ENCODE results near the gene FBXL7.

FBXL7 gene

GRCh38 chr5:15669826-15670225 is 169.8 kb downstream of the FBXL7 start:
- DNase-seq (ENCODE audit: low read depth), result no peak

- DNase-seq (ENCODE audit: low read depth), result no peak
Observed at GRCh38 chr5:15674716-15675115, 174.7 kb downstream of the FBXL7 start.

- no peak for DNase-seq (ENCODE audit: low read depth)
Observed at GRCh38 chr5:15676591-15676990, 176.6 kb downstream of the FBXL7 start.

- no peak for DNase-seq (ENCODE audit: low read depth)
Observed at GRCh38 chr5:15679161-15679560, 179.2 kb downstream of the FBXL7 start.

- no peak for DNase-seq (ENCODE audit: low read depth)
Observed at GRCh38 chr5:15680455-15680854, 180.5 kb downstream of the FBXL7 start.

GRCh38 chr5:15682122-15682521 is 182.1 kb downstream of the FBXL7 start:
- no peak for DNase-seq (ENCODE audit: low read depth)

- no peak for DNase-seq (ENCODE audit: low read depth)
Observed at GRCh38 chr5:15682566-15682965, 182.6 kb downstream of the FBXL7 start.

GRCh38 chr5:15683332-15683731 is 183.4 kb downstream of the FBXL7 start:
- no peak for DNase-seq (ENCODE audit: low read depth)

GRCh38 chr5:15687401-15687800 is 187.4 kb downstream of the FBXL7 start:
- no peak for DNase-seq (ENCODE audit: low read depth)

- DNase-seq (ENCODE audit: low read depth), result no peak
Observed at GRCh38 chr5:15689836-15690235, 189.9 kb downstream of the FBXL7 start.

GRCh38 chr5:15690611-15691010 is 190.6 kb downstream of the FBXL7 start:
- no peak for DNase-seq (ENCODE audit: low read depth)

- DNase-seq (ENCODE audit: low read depth), result no peak
Observed at GRCh38 chr5:15691521-15691920, 191.5 kb downstream of the FBXL7 start.

- DNase-seq (ENCODE audit: low read depth), result no peak
Observed at GRCh38 chr5:15692706-15693381, 192.9 kb downstream of the FBXL7 start.

- DNase-seq (ENCODE audit: low read depth), result no peak
Observed at GRCh38 chr5:15693382-15693728, 193.4 kb downstream of the FBXL7 start.

GRCh38 chr5:15693933-15694332 is 194.0 kb downstream of the FBXL7 start:
- no peak for DNase-seq (ENCODE audit: low read depth)

- no peak for DNase-seq (ENCODE audit: low read depth)
Observed at GRCh38 chr5:15694696-15695214, 194.8 kb downstream of the FBXL7 start.

GRCh38 chr5:15695215-15695731 is 195.3 kb downstream of the FBXL7 start:
- no peak for DNase-seq (ENCODE audit: low read depth)

GRCh38 chr5:15700373-15700772 is 200.4 kb downstream of the FBXL7 start:
- DNase-seq (ENCODE audit: low read depth), result no peak

GRCh38 chr5:15702102-15702501 is 202.1 kb downstream of the FBXL7 start:
- DNase-seq (ENCODE audit: low read depth), result no peak

GRCh38 chr5:15703901-15704300 is 203.9 kb downstream of the FBXL7 start:
- DNase-seq (ENCODE audit: low read depth), result no peak

GRCh38 chr5:15704397-15704947 is 204.5 kb downstream of the FBXL7 start:
- no peak for DNase-seq (ENCODE audit: low read depth)

- no peak for DNase-seq (ENCODE audit: low read depth)
Observed at GRCh38 chr5:15707631-15708030, 207.7 kb downstream of the FBXL7 start.

- DNase-seq (ENCODE audit: low read depth), result no peak
Observed at GRCh38 chr5:15711892-15712291, 211.9 kb downstream of the FBXL7 start.

- DNase-seq (ENCODE audit: low read depth), result no peak
Observed at GRCh38 chr5:15715535-15715934, 215.6 kb downstream of the FBXL7 start.

Measured in stimulated activated CD8-positive, alpha-beta memory T cell treated with anti-CD3 and anti-CD28 coated beads, Interleukin-15, amount 100 ng/mL, for 24 hours (primary cell).